GM19324 (cell line): ENCODE results near the gene ETV3.

Experiments
- ATAC-seq: cut with Tn5 transposase; IDR thresholded peaks from one replicate; pipeline ENCODE4 v1.9.1; 2021; ENCODE audit warnings: mild to moderate bottlenecking, moderate library complexity; ENCODE audit not compliant: unreplicated experiment, low FRiP score

ETV3 gene

GRCh38 chr1:157162345-157162744 is 24.1 kb upstream of the ETV3 start:
- ATAC-seq = no peak

GRCh38 chr1:157161901-157162300 is 23.7 kb upstream of the ETV3 start:
- no peak for ATAC-seq

- no peak for ATAC-seq
Observed at GRCh38 chr1:157158967-157159366, 20.8 kb upstream of the ETV3 start.

GRCh38 chr1:157157501-157158190 is 19.5 kb upstream of the ETV3 start:
- ATAC-seq = no peak

- no peak for ATAC-seq
Observed at GRCh38 chr1:157156058-157156541, 17.9 kb upstream of the ETV3 start.

- no peak for ATAC-seq
Observed at GRCh38 chr1:157155658-157156057, 17.5 kb upstream of the ETV3 start.

GRCh38 chr1:157154940-157155514 is 16.8 kb upstream of the ETV3 start:
- no peak for ATAC-seq

GRCh38 chr1:157154291-157154690 is 16.1 kb upstream of the ETV3 start:
- ATAC-seq = no peak

GRCh38 chr1:157153746-157154145 is 15.6 kb upstream of the ETV3 start:
- ATAC-seq = no peak

GRCh38 chr1:157152510-157152909 is 14.3 kb upstream of the ETV3 start:
- ATAC-seq = no peak

GRCh38 chr1:157151506-157151905 is 13.3 kb upstream of the ETV3 start:
- no peak for ATAC-seq

- ATAC-seq = no peak
Observed at GRCh38 chr1:157151073-157151472, 12.9 kb upstream of the ETV3 start.

- ATAC-seq = no peak
Observed at GRCh38 chr1:157150631-157151030, 12.4 kb upstream of the ETV3 start.

GRCh38 chr1:157147906-157148700 is 9.9 kb upstream of the ETV3 start:
- no peak for ATAC-seq

GRCh38 chr1:157147037-157147436 is 8.8 kb upstream of the ETV3 start:
- no peak for ATAC-seq

- ATAC-seq = no peak
Observed at GRCh38 chr1:157146244-157146643, 8.0 kb upstream of the ETV3 start.

- no peak for ATAC-seq
Observed at GRCh38 chr1:157145076-157145475, 6.9 kb upstream of the ETV3 start.

- ATAC-seq = no peak
Observed at GRCh38 chr1:157144509-157144908, 6.3 kb upstream of the ETV3 start.

GRCh38 chr1:157142765-157143423 is 4.7 kb upstream of the ETV3 start:
- ATAC-seq = no peak

- ATAC-seq = no peak
Observed at GRCh38 chr1:157142201-157142600, 4.0 kb upstream of the ETV3 start.
